AG10803 (cell line): ENCODE results near the gene AKR7A3.

Experiments used
- DNase-seq: peaks from one replicate; pipeline ENCODE4 v3.0.0; 2010; ENCODE audit warnings: low read depth
- H3K4me3 ChIP-seq: 2 replicates; pipeline ENCODE4 v1.5.1; 2011; ENCODE audit warnings: mild to moderate bottlenecking, low read length, control low read depth
- TF ChIP-seq, protein P1 (sequence below): conservative IDR thresholded peaks from 2 replicates; pipeline ENCODE4 v1.5.1; 2011; ENCODE audit warnings: mild to moderate bottlenecking, low read length, control low read depth, inconsistent platforms

The AKR7A3 gene

DNA sequence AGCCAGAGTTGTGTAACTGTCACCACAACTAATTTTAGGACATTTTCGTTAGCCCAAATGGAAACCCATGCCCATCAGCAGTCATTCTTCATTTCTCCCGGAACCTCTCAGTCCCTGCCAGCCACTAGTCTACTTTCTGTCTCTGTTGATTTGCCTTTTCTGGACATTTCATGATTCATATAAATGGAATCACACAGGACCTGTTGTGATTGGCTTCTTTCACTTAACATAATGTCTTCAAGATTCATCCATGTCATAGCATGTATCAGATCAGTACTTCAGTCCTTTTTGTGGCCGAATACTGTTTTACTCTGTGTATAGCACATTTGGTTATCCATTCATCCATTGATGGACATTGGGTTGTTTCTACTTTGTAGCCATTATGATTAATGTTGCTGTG, 30.6 kb upstream of the AKR7A3 start:
- DNase-seq, result no peak
- H3K4me3 ChIP-seq, result no peak overlapping the region

DNA sequence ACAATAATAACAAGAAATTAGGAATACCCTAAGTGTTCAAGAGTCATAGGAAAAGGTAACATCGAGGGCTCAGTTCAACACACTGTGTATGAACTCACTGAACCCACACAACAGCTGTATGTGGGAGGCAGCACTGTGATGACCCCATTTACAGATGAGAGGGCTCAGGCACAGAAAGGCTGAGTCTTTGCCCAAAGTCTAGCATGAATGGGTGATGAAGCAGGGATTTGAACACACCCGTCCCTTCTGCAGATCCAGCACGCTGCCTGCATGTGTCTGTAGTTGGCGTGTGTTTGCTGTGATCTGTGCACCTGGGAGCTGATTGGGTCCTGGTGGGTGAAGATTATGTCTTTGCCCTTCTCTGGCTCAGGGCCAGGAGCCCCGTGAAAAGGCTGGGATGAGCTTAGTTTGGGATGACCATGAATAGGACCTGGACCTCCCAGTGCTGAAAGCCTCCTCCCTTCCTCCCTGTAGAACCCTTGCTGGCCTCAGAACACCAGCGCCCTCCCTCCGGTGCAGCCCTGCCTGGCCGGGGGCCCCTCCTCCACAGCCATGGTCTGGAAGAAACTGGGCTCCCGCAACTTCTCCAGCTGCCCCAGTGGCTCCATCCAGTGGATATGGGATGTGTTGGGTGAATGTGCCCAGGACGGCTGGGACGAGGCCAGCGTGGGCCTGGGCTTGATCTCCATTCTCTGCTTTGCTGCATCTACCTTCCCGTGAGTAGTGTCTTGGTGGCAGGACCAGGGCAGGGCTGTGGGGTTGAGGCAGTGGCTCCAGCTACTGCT, 28.7 kb upstream of the AKR7A3 start:
- TF ChIP-seq, protein P1, sequence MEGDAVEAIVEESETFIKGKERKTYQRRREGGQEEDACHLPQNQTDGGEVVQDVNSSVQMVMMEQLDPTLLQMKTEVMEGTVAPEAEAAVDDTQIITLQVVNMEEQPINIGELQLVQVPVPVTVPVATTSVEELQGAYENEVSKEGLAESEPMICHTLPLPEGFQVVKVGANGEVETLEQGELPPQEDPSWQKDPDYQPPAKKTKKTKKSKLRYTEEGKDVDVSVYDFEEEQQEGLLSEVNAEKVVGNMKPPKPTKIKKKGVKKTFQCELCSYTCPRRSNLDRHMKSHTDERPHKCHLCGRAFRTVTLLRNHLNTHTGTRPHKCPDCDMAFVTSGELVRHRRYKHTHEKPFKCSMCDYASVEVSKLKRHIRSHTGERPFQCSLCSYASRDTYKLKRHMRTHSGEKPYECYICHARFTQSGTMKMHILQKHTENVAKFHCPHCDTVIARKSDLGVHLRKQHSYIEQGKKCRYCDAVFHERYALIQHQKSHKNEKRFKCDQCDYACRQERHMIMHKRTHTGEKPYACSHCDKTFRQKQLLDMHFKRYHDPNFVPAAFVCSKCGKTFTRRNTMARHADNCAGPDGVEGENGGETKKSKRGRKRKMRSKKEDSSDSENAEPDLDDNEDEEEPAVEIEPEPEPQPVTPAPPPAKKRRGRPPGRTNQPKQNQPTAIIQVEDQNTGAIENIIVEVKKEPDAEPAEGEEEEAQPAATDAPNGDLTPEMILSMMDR, result no peak
- no peak for DNase-seq
- no peak overlapping the region for H3K4me3 ChIP-seq

More for the DNA sequence above, 30.6 kb upstream of the AKR7A3 start:
- TF ChIP-seq, protein P1, result no peak

GRCh38 chr1:19315378-19316198, 27.0 kb upstream of the AKR7A3 start:
- DNase-seq, result peak; percentile 31
- TF ChIP-seq, protein P1, result no peak
- no peak overlapping the region for H3K4me3 ChIP-seq

DNA sequence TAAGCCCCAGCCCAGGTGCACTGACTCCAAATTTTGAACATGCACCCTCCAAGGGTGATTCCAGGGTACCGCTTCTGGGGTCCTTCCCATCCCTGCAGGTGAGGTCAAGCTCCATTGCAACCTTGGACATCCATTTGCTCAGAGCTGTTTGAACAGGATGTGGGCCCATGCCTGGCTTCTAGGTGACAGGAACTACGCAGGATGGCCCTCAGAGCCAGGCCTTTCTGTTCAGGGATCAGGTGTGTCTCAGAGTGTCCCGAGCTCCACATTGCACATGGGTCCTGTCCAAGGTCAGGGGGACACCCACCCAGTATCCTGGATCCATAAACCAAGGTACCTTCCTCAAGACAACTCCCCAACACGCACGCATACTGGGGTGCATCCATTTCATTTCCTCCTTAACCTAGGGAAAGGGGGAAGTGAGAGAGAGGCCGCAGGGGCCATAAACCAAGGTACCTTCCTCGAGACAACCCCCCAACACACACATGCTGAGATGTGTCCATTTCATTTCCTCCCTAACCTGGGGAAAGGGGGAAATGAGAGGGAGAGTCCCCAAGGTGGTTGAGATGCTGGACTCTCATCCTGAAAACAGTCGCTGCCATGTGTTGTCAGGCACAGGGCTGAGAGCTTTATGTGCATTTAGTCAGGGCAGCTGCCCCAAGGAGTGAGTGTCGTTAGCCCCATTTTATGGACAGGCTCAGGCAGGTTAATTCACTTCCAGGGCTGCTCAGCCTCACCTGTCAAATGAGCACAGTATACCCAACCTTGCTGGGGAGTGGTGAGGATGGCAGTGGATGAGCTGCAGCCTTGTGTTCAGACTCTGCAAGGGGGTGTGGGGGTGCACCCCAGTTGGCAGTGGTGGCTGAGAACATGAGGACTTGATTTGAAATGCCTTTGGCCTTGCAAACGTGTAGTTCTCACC, 25.7 kb upstream of the AKR7A3 start:
- no peak overlapping the region for H3K4me3 ChIP-seq
- DNase-seq, result no peak
- TF ChIP-seq, protein P1, result no peak

DNA sequence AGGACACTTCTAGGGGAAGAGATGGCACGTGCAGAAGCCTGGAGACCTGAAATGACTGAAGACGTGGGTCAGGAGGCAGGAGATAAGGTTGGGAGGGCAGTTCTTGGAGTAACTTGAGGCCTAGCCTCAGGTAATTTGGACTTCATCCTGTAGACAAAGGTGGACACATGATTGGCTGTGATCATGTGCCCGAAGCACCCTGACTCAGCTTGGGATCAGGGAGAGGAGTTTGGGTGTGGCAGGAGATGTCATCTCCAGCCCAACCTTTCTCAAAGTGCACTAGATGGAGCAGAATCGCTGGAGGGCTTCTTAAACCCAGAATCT, 25.0 kb upstream of the AKR7A3 start:
- DNase-seq, result no peak
- no peak overlapping the region; the same call in 1 of the 2 replicates for H3K4me3 ChIP-seq
- TF ChIP-seq, protein P1, result no peak

- TF ChIP-seq, protein P1, result no peak
- peak overlapping the region; percentile 77 for H3K4me3 ChIP-seq
- DNase-seq, result no peak
Measured at GRCh38 chr1:19312782-19313635, 24.4 kb upstream of the AKR7A3 start.
